Lung (tissue), 12 donors: ENCODE data around the gene ARHGAP20. TPM values are rescaled to one million over a fixed set of nuclear protein-coding genes. Genes with fewer than 3 reads are reported as not detected.

ENCODE experiments used
- ATAC-seq: fragments of 200-7000 bp; cut with Tn5 transposase; one replicate; pipeline ENCODE4 v1.9.1; 2020; ENCODE audit warnings: moderate number of reproducible peaks; ENCODE audit not compliant: insufficient read depth, low FRiP score
- DNase-seq, 3 donors: peaks; one replicate each; pipeline ENCODE4 v3.0.0-alpha.2; 2013 to 2017
- H3K27ac ChIP-seq, 2 donors: one replicate each; pipeline ENCODE4 v1.5.1; 2013; ENCODE audit warnings: mild to moderate bottlenecking in 2 of 2, moderate library complexity in 2 of 2, control low read depth in 1 of 2, inconsistent platforms in 1 of 2, low read depth in 1 of 2, low read length in 1 of 2
- H3K27me3 ChIP-seq, 3 donors: one replicate each; pipeline ENCODE4 v1.5.1; 2013; ENCODE audit warnings: low read length in 2 of 3; ENCODE audit not compliant: control insufficient read depth in 3 of 3, insufficient read depth in 3 of 3
- H3K36me3 ChIP-seq, 4 donors: one replicate each; pipeline ENCODE4 v1.5.1; 2013; ENCODE audit warnings: low read length in 4 of 4, mild to moderate bottlenecking in 1 of 4, moderate library complexity in 1 of 4; ENCODE audit not compliant: control insufficient read depth in 4 of 4, insufficient read depth in 4 of 4
- H3K4me1 ChIP-seq, 5 donors: one replicate each; pipeline ENCODE4 v1.5.1; 2013; ENCODE audit warnings: low read length in 5 of 5, mild to moderate bottlenecking in 2 of 5, moderate library complexity in 1 of 5; ENCODE audit not compliant: control insufficient read depth in 5 of 5, insufficient read depth in 5 of 5
- H3K4me3 ChIP-seq: one replicate; pipeline ENCODE4 v1.5.1; 2013; ENCODE audit warnings: mild to moderate bottlenecking, control low read depth, moderate library complexity
- H3K9ac ChIP-seq, 2 donors: one replicate each; pipeline ENCODE4 v1.5.1; 2013; ENCODE audit warnings: low read length in 2 of 2, control low read depth in 1 of 2; ENCODE audit not compliant: insufficient read depth in 1 of 2
- H3K9me3 ChIP-seq, 4 donors: one replicate each; pipeline ENCODE4 v1.5.1; 2013; ENCODE audit warnings: low read length in 3 of 4, mild to moderate bottlenecking in 1 of 4, moderate library complexity in 1 of 4; ENCODE audit not compliant: control insufficient read depth in 4 of 4, insufficient read depth in 3 of 4
- WGBS, 2 donors: extraction: QIAGEN DNeasy Blood & Tissue Kit; methylation state at CpG; one replicate each; pipeline ENCODE4 v1.1.7; 2013; 5-methylcytosine and 5-hydroxymethylcytosine counted together
- polyA plus RNA-seq, 2 donors: library from polyadenylated mRNA; stranded (reverse); fragments of 200-250 nt; gene quantifications; one replicate each; pipeline ENCODE4 v1.2.1, GENCODE V29; 2013
- total RNA-seq, 2 donors: library from RNA; depleted of rRNA in 1 of 2; stranded (reverse); fragments of >200 nt in 1 of 2; gene quantifications; one replicate each; pipeline ENCODE4 v1.2.1, GENCODE V29; 2014 to 2021
- TF ChIP-seq, protein P1 (sequence below): IDR thresholded peaks from 2 replicates; pipeline ENCODE4 v1.5.1; 2012; ENCODE audit warnings: mild to moderate bottlenecking; ENCODE audit errors: control extremely low read depth, extremely low read depth
- donor health status: control.
- donor health status: control.
- donor health status: Bipolar disorder and iron deficiency.
- donor health status: healthy.
- donor health status: DM: yes; HTN: yes; CAD: no.

The ARHGAP20 gene
- total and polyA plus RNA-seq, 4 donors, result 0.67 to 20.9 (median 3.0) TPM

DNA sequence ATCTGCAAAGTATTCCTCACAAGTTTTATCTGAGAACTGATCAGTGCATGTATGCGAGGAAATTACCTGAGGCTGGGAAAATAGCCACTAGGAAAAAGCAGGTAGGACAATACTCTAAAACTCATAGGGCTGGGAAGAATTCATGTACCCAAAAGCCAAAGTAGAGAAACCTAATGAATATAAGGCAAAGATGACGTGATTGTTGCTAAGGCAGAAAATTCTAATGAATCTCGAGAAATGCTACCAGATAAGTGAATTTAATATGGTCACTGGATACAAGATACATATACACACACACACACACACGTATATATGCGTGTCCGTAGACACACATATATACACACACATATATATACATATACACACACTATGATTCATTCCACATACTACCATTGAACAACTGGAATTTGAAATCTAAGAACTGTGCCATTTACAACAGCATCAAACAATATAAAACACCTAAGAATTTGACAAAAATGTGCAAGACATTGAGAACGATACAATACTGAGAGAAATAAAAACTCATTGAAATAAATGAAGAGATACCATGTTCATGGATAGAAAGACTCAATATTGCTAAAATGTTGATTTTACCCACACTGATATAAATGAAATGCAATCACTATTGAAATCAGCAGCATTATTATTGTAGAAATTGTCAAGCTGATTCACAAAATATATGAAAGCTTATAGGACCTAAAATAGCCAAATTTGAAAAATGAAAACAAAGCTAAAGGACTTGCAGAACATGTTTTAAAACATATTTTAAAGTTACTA lies 46.4 kb downstream of the ARHGAP20 start:
- Histone ChIP-seq H3K27ac (no peak overlapping the region), H3K9ac (no peak overlapping the region), H3K9me3 (peaks cover 0 to 5% (median 1%) of the 10 kb centered on the region in 4 donors), H3K4me3 (no peak overlapping the region), H3K27me3 (no peaks in the 10 kb centered on the region), H3K4me1 (peaks cover 0 to 2% (median 0%) of the 10 kb centered on the region in 5 donors), H3K36me3 (peaks cover 0 to 14% (median 5%) of the 10 kb centered on the region in 4 donors)
- DNase-seq (no peak), ATAC-seq (no peak)
- 95 to 97% methylated on average over 7 of the region's 7 CpGs for WGBS, 2 donors
- TF ChIP-seq, protein P1, sequence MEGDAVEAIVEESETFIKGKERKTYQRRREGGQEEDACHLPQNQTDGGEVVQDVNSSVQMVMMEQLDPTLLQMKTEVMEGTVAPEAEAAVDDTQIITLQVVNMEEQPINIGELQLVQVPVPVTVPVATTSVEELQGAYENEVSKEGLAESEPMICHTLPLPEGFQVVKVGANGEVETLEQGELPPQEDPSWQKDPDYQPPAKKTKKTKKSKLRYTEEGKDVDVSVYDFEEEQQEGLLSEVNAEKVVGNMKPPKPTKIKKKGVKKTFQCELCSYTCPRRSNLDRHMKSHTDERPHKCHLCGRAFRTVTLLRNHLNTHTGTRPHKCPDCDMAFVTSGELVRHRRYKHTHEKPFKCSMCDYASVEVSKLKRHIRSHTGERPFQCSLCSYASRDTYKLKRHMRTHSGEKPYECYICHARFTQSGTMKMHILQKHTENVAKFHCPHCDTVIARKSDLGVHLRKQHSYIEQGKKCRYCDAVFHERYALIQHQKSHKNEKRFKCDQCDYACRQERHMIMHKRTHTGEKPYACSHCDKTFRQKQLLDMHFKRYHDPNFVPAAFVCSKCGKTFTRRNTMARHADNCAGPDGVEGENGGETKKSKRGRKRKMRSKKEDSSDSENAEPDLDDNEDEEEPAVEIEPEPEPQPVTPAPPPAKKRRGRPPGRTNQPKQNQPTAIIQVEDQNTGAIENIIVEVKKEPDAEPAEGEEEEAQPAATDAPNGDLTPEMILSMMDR, result no peak

DNA sequence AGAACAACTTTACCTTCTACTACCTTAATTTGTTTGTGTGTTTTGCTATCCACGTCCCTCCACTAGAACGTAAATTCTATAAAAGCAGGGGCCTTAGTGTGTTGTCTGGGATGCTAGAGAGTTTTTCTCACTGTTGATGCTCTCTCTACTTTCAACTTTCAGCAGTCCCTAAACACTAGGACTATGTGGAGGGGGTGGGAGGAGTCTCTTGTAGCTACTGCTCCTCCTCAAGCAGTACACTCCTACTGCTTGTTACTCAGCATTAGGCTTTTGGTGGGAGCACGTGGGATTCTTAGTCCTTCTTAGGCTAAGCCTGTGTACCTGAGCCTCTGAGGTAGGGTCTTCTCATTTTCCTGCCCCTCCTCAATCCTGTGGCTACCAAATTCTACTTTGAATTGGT lies 56.3 kb downstream of the ARHGAP20 start:
- Histone ChIP-seq H3K9ac (no peak overlapping the region), H3K4me1 (no peaks in the 10 kb centered on the region), H3K27me3 (no peaks in the 10 kb centered on the region), H3K9me3 (peaks cover 0 to 9% (median 2%) of the 10 kb centered on the region in 4 donors), H3K27ac (no peak overlapping the region), H3K4me3 (no peak overlapping the region), H3K36me3 (no peaks in the 10 kb centered on the region)
- WGBS, 2 donors, result 88 to 90% methylated on average over 3 of the region's 3 CpGs
- no peak for ATAC-seq
- TF ChIP-seq, protein P1, result no peak
- DNase-seq, result no peak

DNA sequence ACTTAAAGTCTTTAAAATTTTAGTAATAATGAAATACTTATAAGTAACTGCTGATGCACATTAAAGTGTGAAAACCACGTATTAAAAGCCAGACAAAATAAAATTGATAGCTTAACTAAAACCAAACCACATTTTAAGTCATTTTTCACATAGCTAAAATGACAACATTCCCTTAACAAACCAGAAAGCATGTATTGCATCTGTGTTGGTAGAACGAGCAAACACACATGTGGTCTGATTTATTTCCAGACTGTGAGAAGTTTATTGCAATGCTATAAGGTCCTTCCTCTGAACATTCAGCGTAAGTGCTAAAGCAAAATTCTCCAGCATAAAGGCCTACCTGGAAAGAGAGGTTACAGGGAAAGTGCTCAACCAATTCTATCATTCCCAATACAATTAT lies 57.8 kb downstream of the ARHGAP20 start:
- 84 to 91% methylated on average over 3 of the region's 3 CpGs for WGBS, 2 donors

More for the DNA sequence above, 57.8 kb downstream of the ARHGAP20 start:
- Histone ChIP-seq H3K4me1 (no peaks in the 10 kb centered on the region), H3K27ac (no peak overlapping the region), H3K4me3 (no peak overlapping the region), H3K9me3 (peaks cover 0 to 13% (median 4%) of the 10 kb centered on the region in 4 donors), H3K9ac (no peak overlapping the region), H3K36me3 (no peaks in the 10 kb centered on the region), H3K27me3 (no peaks in the 10 kb centered on the region)
- no peak for ATAC-seq
- TF ChIP-seq, protein P1, result no peak
- no peak for DNase-seq
